Right lobe of liver (tissue), 6 donors: Measurements from ENCODE around the gene SPIRE2. TPM values are rescaled to one million over a fixed set of nuclear protein-coding genes. Genes with fewer than 3 reads are reported as not detected.

ENCODE experiments used
- ATAC-seq, 4 donors: fragments of 200-7000 bp; cut with Tn5 transposase; one replicate each; pipeline ENCODE4 v1.9.1; 2020; ENCODE audit warnings: mild to moderate bottlenecking in 4 of 4, moderate library complexity in 4 of 4
- DNase-seq, 3 donors: peaks; one replicate each; pipeline ENCODE4 v3.0.0-alpha.2; 2020
- H3K27ac ChIP-seq, 3 donors: fragments of 200-600 bp; one replicate each; pipeline ENCODE4 v1.8.0; 2022
- H3K27me3 ChIP-seq, 2 donors: fragments of 200-600 bp; one replicate each; pipeline ENCODE4 v1.8.0; 2022
- H3K36me3 ChIP-seq, 4 donors: fragments of 200-600 bp; sonication (generic) in 1 of 4; one replicate each; pipeline versions ENCODE4 v1.5.1 to v1.8.0; 2017 to 2022; ENCODE audit warnings: control low read depth in 1 of 4
- H3K4me1 ChIP-seq, 4 donors: fragments of 200-600 bp; sonication (generic) in 1 of 4; one replicate each; pipeline versions ENCODE4 v1.5.1 to v1.8.0; 2017 to 2022; ENCODE audit warnings: control low read depth in 1 of 4
- H3K4me3 ChIP-seq, 3 donors: fragments of 200-600 bp; one replicate each; pipeline ENCODE4 v1.8.0; 2022
- H3K9me3 ChIP-seq, 4 donors: fragments of 200-600 bp; sonication (generic) in 1 of 4; one replicate each; pipeline versions ENCODE4 v1.5.1 to v1.8.0; 2017 to 2022; ENCODE audit warnings: control low read depth in 1 of 4
- POLR2A ChIP-seq: fragments of 450-650 bp; IDR thresholded peaks from one replicate; pipeline ENCODE4 v1.6.1; 2017; ENCODE audit warnings: antibody characterized with exemption, mild to moderate bottlenecking
- WGBS: methylation state at CpG from one replicate; pipeline ENCODE4 v1.1.6; 2018; ENCODE audit warnings: low coverage, low lambda C conversion rate; ENCODE audit not compliant: insufficient coverage; ENCODE audit errors: missing lambda C conversion rate; 5-methylcytosine and 5-hydroxymethylcytosine counted together
- intact Hi-C, 2 donors: fragments of 100-400 bp; cut with DNase I; formaldehyde crosslinking; loops; one replicate each; pipeline versions ENCODE4 v1.11.2 to v1.14.1; 2022
- total RNA-seq, 6 experiments: library from RNA; depleted of rRNA in 2 of 6; stranded (reverse); fragments of >200 nt in 2 of 6; fragmentation: NEBNext Ultra II Directional in 3 of 6; extraction: Animal tissue kit (Norgen Biotek cat#: 25700) in 3 of 6; gene quantifications; one replicate each; pipeline versions ENCODE4 v1.1.0 to v1.2.4, GENCODE V29; 2016 to 2023
- TF ChIP-seq, protein P1 (sequence below), 4 donors: fragments of 200-600 bp in 3 of 4; fragments of 450-650 bp in 1 of 4; IDR thresholded peaks; one replicate each; pipeline versions ENCODE4 v1.5.1 to v1.8.0; 2016 to 2022; ENCODE audit warnings: antibody characterized with exemption in 4 of 4, mild to moderate bottlenecking in 2 of 4
- donor health status: DM: no; HTN: yes; CAD: no.
- donor health status: DM: no; HTN: no; CAD: no.
- donor health status: DM: no; HTN: no; CAD: no.
- donor health status: DM: no; HTN: yes; CAD: no.
- donor health status: DM: no; HTN: yes; CAD: no.

The SPIRE2 gene
- total RNA-seq, 6 experiments from 2014 or later: 4.8 to 7.8 (median 6.1) TPM

GRCh38 chr16:89837014-89837546 lies 8.8 kb downstream of the SPIRE2 start:
- ATAC-seq: peak; percentile 22 to 42 (median 34)
- no peak for DNase-seq
- Histone ChIP-seq H3K4me3 (peak overlapping the region; percentile 46 to 58 (median 49)), H3K36me3 (no peaks in the 10 kb centered on the region), H3K4me1 (peaks cover 0 to 15% (median 3%) of the 10 kb centered on the region in 4 donors), H3K9me3 (no peaks in the 10 kb centered on the region), H3K27me3 (no peaks in the 10 kb centered on the region), H3K27ac (peak overlapping the region; percentile 65 to 85 (median 72))
- intact Hi-C loops: no loop called here
- TF ChIP-seq, protein P1, sequence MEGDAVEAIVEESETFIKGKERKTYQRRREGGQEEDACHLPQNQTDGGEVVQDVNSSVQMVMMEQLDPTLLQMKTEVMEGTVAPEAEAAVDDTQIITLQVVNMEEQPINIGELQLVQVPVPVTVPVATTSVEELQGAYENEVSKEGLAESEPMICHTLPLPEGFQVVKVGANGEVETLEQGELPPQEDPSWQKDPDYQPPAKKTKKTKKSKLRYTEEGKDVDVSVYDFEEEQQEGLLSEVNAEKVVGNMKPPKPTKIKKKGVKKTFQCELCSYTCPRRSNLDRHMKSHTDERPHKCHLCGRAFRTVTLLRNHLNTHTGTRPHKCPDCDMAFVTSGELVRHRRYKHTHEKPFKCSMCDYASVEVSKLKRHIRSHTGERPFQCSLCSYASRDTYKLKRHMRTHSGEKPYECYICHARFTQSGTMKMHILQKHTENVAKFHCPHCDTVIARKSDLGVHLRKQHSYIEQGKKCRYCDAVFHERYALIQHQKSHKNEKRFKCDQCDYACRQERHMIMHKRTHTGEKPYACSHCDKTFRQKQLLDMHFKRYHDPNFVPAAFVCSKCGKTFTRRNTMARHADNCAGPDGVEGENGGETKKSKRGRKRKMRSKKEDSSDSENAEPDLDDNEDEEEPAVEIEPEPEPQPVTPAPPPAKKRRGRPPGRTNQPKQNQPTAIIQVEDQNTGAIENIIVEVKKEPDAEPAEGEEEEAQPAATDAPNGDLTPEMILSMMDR (IDR thresholded peaks at IDR 0.05): no peak
- no peak for TF ChIP-seq POLR2A
- no CpG with 5 or more reads among the region's 17 CpGs for WGBS

GRCh38 chr16:89841275-89841674 lies 13.0 kb downstream of the SPIRE2 start:
- Histone ChIP-seq H3K4me1 (peaks cover 0 to 15% (median 3%) of the 10 kb centered on the region in 4 donors), H3K9me3 (no peaks in the 10 kb centered on the region), H3K27me3 (no peaks in the 10 kb centered on the region), H3K36me3 (no peaks in the 10 kb centered on the region), H3K4me3 (no peak overlapping the region), H3K27ac (no peak overlapping the region)
- DNase-seq: no peak
- intact Hi-C loops: no loop called here
- TF ChIP-seq, protein P1 (IDR thresholded peaks at IDR 0.05): no peak
- no peak for TF ChIP-seq POLR2A
- 79% methylated on average over 4 of the region's 10 CpGs for WGBS
- no peak for ATAC-seq

DNA sequence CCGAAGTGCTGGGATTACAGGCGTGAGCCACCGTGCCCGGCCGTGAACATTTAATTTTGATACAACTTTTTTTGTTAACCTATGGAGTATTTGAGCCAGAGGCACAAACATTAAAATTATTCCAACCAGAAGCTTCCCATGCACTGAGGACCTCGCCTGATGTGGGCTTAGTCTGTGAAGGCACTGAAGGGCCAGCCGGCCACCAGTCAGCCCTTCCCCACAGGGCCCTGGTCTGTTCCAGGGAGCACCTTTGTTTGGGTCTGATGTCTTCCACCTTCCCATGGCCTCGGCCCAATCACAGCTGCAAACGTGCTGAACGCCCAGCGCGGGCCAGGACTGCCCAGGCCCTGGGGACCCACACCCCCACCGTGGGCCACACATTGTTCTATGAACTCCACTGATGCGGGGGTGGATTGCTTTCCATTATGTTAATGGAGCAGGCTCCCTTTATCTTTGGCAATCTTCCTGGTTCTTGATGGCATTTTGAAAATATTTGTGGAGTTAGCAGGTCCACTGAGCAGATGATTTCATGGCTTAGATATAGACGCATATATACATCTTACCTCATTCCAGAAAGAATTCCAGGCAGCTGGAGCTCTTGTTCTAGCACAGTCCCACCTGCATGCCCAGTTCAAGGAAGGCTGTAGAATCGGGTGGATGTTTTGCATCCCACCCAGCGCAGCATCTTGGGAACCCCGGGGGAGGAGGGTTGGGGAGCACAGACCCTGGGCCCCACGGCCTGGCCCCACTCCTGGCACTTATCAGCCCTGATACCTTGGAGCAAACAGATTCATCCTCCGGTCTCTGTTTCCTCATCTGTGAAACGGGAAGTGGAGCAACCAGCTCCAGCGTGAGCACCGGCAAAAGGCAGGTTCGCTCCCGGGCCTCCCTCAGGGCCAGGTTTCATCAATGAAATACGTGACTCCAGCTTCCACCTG lies 14.5 kb downstream of the SPIRE2 start:
- no peaks in the 10 kb centered on the region for H3K9me3 ChIP-seq
- H3K4me3 ChIP-seq: no peak overlapping the region
- H3K4me1 ChIP-seq: peaks cover 0 to 9% (median 0%) of the 10 kb centered on the region in 4 donors
- ATAC-seq (no peak), DNase-seq (no peak)
- H3K27ac ChIP-seq: no peak overlapping the region
- intact Hi-C loops: no loop called here
- TF ChIP-seq, protein P1 (IDR thresholded peaks at IDR 0.05): no peak
- no peak for TF ChIP-seq POLR2A
- no peaks in the 10 kb centered on the region for H3K27me3 ChIP-seq
- H3K36me3 ChIP-seq: no peaks in the 10 kb centered on the region
- 88% methylated on average over 11 of the region's 26 CpGs for WGBS

DNA sequence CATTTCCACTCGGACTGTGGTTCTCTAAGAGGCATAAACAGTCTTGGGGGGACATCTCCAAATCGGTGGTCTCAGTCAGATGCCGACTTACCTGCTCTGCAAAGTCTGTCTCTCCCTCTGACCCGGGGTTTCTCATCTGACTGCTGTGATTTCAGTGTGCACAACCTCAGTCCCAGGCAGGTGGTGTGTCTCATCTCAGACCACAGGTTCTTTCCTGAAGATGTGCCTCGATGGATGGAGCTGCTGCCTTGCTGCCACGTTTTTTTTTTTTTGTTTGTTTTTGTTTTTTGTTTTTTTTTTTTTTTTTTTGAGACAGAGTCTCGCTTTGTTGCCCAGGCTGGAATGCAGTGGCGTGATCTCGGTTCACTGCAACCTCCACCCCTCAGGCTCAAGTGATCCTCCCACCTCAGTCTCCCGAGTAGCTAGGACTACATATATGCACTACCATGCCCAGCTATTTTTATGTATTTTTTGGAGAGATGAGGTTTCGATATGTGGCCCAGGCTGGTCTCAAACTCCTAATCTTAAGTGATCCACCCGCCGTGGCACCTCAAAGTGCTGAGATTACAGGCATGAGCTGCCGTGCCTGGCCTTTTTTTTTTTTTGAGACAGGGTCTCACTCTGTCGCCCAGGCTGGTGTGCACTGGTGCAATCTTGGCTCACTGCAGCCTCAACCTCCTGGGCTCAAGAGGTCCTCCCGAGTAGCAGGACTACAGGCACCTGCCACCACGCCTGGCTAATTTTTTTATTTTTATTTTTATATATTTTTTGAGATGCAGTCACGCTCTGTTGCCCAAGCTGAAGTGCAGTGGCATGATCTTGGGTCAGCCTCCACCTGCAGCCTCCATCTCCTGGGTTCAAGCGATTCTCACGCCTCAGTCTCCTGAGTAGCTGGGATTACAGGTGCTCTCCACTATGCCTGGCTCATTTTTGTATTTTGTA lies 15.4 kb downstream of the SPIRE2 start:
- peaks cover 0 to under 1% (median 0%) of the 10 kb centered on the region in 4 donors for H3K4me1 ChIP-seq
- no peaks in the 10 kb centered on the region for H3K36me3 ChIP-seq
- no peak overlapping the region for H3K27ac ChIP-seq
- H3K9me3 ChIP-seq: no peaks in the 10 kb centered on the region
- H3K27me3 ChIP-seq: no peaks in the 10 kb centered on the region
- DNase-seq (no peak), ATAC-seq (peak in 2 of 4 donors; percentile 44 to 52)
- no peak overlapping the region for H3K4me3 ChIP-seq
- intact Hi-C loops: no loop called here
- no peak for TF ChIP-seq POLR2A
- 80% methylated on average over 13 of the region's 20 CpGs for WGBS
